Measurements from ENCODE around the gene TTC33. TPM values are rescaled to one million over a fixed set of nuclear protein-coding genes. Genes with fewer than 3 reads are reported as not detected.

The TTC33 gene
- total RNA-seq, 4 donors from 2014 or later = 8.5 to 11.8 (median 9.6) TPM

DNA sequence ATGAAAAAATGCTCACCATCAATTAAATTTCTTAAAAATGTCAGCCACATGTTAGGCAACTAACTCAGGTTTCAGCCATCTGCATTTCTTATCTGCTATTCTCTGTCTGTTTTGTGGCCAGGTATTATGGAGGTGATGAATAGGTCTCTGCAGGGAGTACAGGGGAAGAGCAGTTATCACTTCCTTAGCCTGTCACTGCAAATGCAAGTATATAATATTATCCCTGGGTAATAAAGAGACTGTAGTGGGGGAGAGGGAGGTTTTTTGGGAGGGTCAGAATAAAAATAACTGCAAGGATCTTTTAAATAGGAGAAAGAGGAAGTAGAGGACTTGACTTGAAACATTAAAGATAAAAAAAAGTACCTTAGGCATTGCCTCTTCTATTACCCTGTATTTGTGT, 125.6 kb downstream of the TTC33 start:
- H3K4me1 ChIP-seq = no peaks in the 10 kb centered on the region
- H3K9me3 ChIP-seq = no peaks in the 10 kb centered on the region
- TF ChIP-seq EP300 (IDR thresholded peaks at IDR 0.05) = no peak
- TF ChIP-seq, protein P1, sequence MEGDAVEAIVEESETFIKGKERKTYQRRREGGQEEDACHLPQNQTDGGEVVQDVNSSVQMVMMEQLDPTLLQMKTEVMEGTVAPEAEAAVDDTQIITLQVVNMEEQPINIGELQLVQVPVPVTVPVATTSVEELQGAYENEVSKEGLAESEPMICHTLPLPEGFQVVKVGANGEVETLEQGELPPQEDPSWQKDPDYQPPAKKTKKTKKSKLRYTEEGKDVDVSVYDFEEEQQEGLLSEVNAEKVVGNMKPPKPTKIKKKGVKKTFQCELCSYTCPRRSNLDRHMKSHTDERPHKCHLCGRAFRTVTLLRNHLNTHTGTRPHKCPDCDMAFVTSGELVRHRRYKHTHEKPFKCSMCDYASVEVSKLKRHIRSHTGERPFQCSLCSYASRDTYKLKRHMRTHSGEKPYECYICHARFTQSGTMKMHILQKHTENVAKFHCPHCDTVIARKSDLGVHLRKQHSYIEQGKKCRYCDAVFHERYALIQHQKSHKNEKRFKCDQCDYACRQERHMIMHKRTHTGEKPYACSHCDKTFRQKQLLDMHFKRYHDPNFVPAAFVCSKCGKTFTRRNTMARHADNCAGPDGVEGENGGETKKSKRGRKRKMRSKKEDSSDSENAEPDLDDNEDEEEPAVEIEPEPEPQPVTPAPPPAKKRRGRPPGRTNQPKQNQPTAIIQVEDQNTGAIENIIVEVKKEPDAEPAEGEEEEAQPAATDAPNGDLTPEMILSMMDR (IDR thresholded peaks at IDR 0.05) = no peak
- TF ChIP-seq POLR2AphosphoS5 (IDR thresholded peaks at IDR 0.05) = no peak
- no peak for TF ChIP-seq POLR2A (IDR thresholded peaks at IDR 0.05)
- no peak overlapping the region for H3K4me3 ChIP-seq
- DNase-seq (ENCODE audit: low spot score in 2 of 2) = no peak
- H3K27me3 ChIP-seq = no peaks in the 10 kb centered on the region
- H3K27ac ChIP-seq = no peak overlapping the region
- H3K36me3 ChIP-seq = no peaks in the 10 kb centered on the region

DNA sequence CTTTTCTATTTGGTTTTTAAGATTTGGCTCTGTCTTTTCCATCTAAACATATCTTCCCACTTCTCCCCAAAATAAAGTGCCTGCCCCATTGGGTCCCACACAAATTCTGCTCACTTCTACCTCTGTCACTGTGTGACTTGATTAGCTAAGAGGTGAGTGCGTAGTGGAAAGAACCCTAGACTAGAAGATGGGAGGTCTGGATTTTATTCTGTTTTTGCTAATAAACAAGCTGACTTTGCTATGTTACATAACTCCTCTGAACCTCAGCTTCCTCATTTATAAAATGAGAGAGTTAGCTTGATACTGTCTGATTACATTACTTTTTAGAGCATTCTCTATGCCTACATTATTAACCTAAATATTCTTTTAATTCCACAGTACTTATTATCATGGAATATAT, 127.4 kb downstream of the TTC33 start:
- H3K36me3 ChIP-seq = no peaks in the 10 kb centered on the region
- H3K27me3 ChIP-seq = no peaks in the 10 kb centered on the region
- no peaks in the 10 kb centered on the region for H3K9me3 ChIP-seq
- WGBS = 84% methylated on average over 1 of the region's 1 CpG
- no peaks in the 10 kb centered on the region for H3K4me1 ChIP-seq
- H3K27ac ChIP-seq = no peak overlapping the region
- TF ChIP-seq POLR2A (IDR thresholded peaks at IDR 0.05) = no peak
- TF ChIP-seq, protein P1 (IDR thresholded peaks at IDR 0.05) = no peak
- H3K4me3 ChIP-seq = no peak overlapping the region
- DNase-seq (ENCODE audit: low spot score in 2 of 2) = no peak

DNA sequence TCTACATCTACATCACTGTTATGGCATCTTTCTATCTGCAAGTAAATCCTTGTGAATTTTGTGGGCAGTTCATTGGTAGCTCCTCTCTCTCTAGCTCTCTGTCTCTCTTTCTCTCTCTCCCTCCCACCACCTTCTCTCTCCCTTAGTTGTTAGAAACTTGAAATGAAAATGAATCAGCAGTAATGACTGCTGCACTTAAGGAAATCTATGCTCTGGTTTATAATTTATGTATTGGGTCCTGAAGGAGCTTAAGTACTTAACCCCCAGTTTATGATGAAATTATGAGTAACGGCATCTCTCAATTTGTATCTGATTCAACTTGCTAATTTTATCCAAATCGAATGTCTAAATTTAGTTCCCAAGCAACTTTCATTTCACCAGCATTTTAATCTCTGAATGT, 128.1 kb downstream of the TTC33 start:
- H3K9me3 ChIP-seq = no peaks in the 10 kb centered on the region
- WGBS = 62% methylated on average over 2 of the region's 2 CpGs

DNA sequence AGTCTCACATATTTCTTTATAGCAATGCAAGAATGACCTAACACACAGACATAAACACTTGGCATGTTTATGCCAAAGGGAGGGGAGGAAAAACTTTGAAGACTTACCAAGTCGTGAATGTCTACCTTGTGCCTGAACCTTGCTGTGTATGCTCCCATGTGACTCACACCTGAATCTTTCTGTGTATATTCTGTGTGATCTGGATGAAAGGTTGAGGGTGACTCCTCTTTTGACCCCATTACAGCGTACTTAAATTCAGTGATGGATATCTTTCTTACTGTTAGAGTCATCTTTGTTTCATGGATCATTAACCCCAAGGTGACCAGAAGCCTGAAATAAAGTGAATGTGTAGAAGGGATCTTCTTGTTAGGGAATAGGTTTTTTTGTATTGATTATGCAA, 129.0 kb downstream of the TTC33 start:
- H3K4me1 ChIP-seq = no peaks in the 10 kb centered on the region
- 56% methylated on average over 2 of the region's 2 CpGs for WGBS
- H3K9me3 ChIP-seq = no peaks in the 10 kb centered on the region
- no peak for DNase-seq (ENCODE audit: low spot score in 2 of 2)
- no peak overlapping the region for H3K27ac ChIP-seq
- H3K27me3 ChIP-seq = no peaks in the 10 kb centered on the region
- no peak overlapping the region for H3K4me3 ChIP-seq
- no peak for TF ChIP-seq POLR2AphosphoS5 (IDR thresholded peaks at IDR 0.05)
- no peak for TF ChIP-seq POLR2A (IDR thresholded peaks at IDR 0.05)
- TF ChIP-seq, protein P1 (IDR thresholded peaks at IDR 0.05) = no peak
- no peak for TF ChIP-seq EP300 (IDR thresholded peaks at IDR 0.05)
- no peaks in the 10 kb centered on the region for H3K36me3 ChIP-seq

More for the DNA sequence above, 128.1 kb downstream of the TTC33 start:
- Histone ChIP-seq H3K27me3 (no peaks in the 10 kb centered on the region), H3K36me3 (no peaks in the 10 kb centered on the region), H3K4me3 (no peak overlapping the region), H3K4me1 (no peaks in the 10 kb centered on the region), H3K27ac (no peak overlapping the region)
- TF ChIP-seq POLR2A (IDR thresholded peaks at IDR 0.05) (no peak), POLR2AphosphoS5 (IDR thresholded peaks at IDR 0.05) (no peak), EP300 (IDR thresholded peaks at IDR 0.05) (no peak)
- TF ChIP-seq, protein P1 (IDR thresholded peaks at IDR 0.05) = no peak
- DNase-seq (ENCODE audit: low spot score in 2 of 2) = no peak

DNA sequence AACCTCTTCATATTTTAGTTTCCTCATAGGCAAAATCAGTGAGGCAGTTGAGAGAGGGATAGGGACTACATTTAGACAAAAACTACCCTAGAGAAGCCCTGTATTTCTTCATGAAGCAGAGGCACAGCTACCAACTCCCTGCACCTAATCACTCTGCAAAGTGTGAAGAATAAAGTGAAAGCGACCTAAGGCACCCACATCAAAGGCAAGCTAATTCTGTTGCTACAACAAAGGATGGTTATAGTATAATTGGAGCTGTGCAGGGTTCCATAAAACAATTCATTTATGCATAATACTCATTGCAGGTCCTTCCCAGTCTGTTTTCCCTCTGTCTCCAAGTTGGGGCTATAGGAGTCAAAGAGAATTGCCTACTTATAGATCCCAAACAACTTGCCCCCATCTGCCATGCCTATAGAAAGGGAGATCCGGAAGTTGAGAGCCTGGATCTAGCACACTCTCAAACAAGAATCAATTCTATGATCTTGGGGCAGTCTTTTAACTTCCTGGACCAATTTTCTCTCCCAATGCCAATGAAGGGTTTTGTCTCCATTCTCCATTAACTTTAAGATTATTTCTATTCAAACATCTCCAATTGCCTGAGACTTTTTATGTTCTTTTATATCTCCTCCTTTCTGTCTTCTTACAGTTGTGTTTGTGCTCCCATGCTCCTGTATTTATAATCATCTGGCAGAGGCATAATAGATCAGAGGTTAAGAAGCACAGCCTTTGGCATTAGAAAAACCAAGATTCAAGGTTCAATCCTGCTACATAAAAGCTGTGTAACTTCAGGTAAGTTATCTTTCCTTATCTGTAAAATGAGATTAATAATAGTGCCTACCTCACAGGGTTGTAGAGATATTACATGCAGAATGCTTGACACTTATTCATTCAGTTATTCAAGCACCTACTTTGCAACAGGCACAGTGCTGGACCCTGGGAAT, 132.0 kb downstream of the TTC33 start:
- Histone ChIP-seq H3K36me3 (no peaks in the 10 kb centered on the region), H3K27ac (no peak overlapping the region), H3K4me1 (no peaks in the 10 kb centered on the region), H3K4me3 (no peak overlapping the region), H3K27me3 (no peaks in the 10 kb centered on the region), H3K9me3 (no peaks in the 10 kb centered on the region)
- no peak for DNase-seq (ENCODE audit: low spot score in 2 of 2)
- no peak for TF ChIP-seq POLR2AphosphoS5 (IDR thresholded peaks at IDR 0.05)
- 71% methylated on average over 2 of the region's 2 CpGs for WGBS

Data from suprapubic skin (tissue), 4 donors.